ENCODE results near the gene OR5AU1. TPM values are rescaled to one million over a fixed set of nuclear protein-coding genes. Genes with fewer than 3 reads are reported as not detected.
A peak's percentile ranks its signal among the peaks of the same experiment; 100 is the strongest.

Gene OR5AU1
- total RNA-seq, 1 donor from 2014 or later, result not detected

DNA sequence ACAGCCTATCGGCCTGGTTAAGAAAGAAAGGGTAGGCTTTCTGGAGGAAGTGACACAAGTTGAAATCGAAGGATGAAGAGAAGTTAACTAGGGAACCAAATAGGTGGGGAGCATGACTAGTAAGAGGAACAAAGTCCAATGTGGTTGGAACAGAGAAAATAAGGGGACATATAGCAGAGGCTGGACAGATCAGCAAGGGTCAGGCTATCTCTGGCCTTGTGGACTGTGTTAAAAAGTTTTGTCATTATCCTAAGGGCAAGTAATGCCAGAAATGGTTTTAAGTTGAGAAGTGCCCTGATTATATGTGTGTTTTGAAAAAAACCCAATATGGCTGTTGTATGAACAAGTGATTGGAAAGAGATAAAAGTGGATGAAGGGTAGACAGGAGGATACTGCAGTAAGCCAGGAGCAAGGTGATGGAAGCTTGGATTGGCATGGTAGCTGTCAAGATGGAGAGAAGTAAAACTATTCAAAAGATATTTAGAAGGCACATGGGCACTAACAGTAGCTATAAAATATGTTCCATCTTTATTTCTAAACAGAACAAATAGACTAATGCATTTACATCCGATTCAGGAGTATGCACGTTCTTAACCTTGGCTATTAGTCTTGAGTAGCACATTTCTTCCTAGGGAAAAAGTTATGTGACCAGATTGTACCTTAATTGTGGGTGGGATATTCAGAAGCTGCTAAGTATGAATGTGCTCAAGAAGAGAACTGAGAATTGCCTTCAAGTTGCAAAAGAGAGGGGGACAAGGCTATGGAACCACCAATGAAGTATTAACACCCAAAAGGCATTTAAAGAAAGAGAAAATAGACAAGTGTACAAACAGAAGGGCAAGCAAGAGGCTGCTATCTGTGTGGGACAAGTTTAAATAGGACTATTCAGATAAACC is 46.8 kb upstream of the OR5AU1 start:
- Histone ChIP-seq H2AFZ (ENCODE audit: low read depth, low read length) (no peak overlapping the region), H3K4me1 (ENCODE audit: insufficient read depth, low read length) (no peaks in the 10 kb centered on the region), H3K9me3 (ENCODE audit: insufficient read depth, low read depth, low read length) (no peaks in the 10 kb centered on the region), H3K27me3 (ENCODE audit: insufficient read depth, low read length) (no peaks in the 10 kb centered on the region), H3K4me2 (ENCODE audit: low read length) (no peak overlapping the region), H4K20me1 (ENCODE audit: insufficient read depth, low read length) (peaks cover 82% of the 10 kb centered on the region), H3K27ac (ENCODE audit: low read depth, low read length) (no peak overlapping the region), H3K36me3 (ENCODE audit: insufficient read depth, low read length) (peaks cover 49% of the 10 kb centered on the region), H3K79me2 (ENCODE audit: insufficient read depth, low read length) (no peaks in the 10 kb centered on the region), H3K9ac (ENCODE audit: low read length) (no peak overlapping the region), H3K4me3 (ENCODE audit: insufficient read depth, low read depth, low read length) (no peak overlapping the region)
- Mint-ChIP-seq H3K4me1 (ENCODE audit: low read depth, unreplicated experiment) (peaks cover 22% of the 10 kb centered on the region), H3K27ac (ENCODE audit: unreplicated experiment) (peak overlapping the region; percentile 29), H3K36me3 (ENCODE audit: low read depth, unreplicated experiment) (peaks cover 33% of the 10 kb centered on the region), H3K27me3 (ENCODE audit: low read depth, unreplicated experiment) (no peaks in the 10 kb centered on the region), H3K9me3 (ENCODE audit: unreplicated experiment) (no peaks in the 10 kb centered on the region), H3K4me3 (ENCODE audit: unreplicated experiment) (peak overlapping the region; percentile 28)
- no peak for TF ChIP-seq EZH2 (IDR thresholded peaks at IDR 0.05; ENCODE audit: insufficient read depth, low read length)
- TF ChIP-seq, protein P1, sequence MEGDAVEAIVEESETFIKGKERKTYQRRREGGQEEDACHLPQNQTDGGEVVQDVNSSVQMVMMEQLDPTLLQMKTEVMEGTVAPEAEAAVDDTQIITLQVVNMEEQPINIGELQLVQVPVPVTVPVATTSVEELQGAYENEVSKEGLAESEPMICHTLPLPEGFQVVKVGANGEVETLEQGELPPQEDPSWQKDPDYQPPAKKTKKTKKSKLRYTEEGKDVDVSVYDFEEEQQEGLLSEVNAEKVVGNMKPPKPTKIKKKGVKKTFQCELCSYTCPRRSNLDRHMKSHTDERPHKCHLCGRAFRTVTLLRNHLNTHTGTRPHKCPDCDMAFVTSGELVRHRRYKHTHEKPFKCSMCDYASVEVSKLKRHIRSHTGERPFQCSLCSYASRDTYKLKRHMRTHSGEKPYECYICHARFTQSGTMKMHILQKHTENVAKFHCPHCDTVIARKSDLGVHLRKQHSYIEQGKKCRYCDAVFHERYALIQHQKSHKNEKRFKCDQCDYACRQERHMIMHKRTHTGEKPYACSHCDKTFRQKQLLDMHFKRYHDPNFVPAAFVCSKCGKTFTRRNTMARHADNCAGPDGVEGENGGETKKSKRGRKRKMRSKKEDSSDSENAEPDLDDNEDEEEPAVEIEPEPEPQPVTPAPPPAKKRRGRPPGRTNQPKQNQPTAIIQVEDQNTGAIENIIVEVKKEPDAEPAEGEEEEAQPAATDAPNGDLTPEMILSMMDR (IDR thresholded peaks at IDR 0.05; ENCODE audit: insufficient read depth, low read depth, low read length), result no peak
- DNase-seq (ENCODE audit: low read depth) (no peak), FAIRE-seq (peak; percentile 54)

DNA sequence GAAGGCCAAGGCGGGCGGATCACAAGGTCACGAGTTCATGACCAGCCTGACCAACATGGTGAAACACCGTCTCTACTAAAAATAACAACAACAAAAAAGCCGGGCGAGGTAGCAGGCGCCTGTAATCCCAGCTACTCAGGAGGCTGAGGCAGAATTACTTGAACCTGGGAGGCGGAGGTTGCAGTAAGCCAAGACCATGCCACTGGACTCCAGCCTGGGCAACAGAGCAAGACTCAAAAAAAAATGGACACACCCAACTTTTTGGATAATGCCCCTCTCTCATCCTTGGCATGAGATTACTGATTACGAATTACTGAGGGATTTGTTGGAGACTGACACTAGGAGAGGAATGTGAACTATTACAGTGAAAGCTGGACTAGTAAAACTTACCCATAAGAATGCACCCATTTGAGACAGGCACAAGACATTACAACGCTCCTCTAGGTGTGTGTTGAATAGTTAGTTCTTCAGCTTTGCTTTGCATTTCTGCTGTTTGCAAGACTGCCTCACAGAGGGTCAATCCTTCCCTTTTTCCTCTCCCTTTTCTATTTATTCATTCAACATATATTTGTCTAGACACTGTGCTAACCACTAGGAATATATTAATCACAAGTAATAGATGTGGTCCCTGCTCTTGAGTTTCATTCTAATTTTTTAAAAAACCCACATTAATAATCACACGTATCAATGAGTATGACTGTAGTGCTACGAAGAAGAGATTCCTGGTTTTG is 46.0 kb upstream of the OR5AU1 start:
- peaks cover 21% of the 10 kb centered on the region for H3K4me1 Mint-ChIP-seq (ENCODE audit: low read depth, unreplicated experiment)
- Histone ChIP-seq H3K4me2 (ENCODE audit: low read length) (no peak overlapping the region), H3K4me1 (ENCODE audit: insufficient read depth, low read length) (no peaks in the 10 kb centered on the region), H3K9me3 (ENCODE audit: insufficient read depth, low read depth, low read length) (no peaks in the 10 kb centered on the region), H3K9ac (ENCODE audit: low read length) (no peak overlapping the region), H3K27me3 (ENCODE audit: insufficient read depth, low read length) (no peaks in the 10 kb centered on the region), H4K20me1 (ENCODE audit: insufficient read depth, low read length) (peaks cover 73% of the 10 kb centered on the region), H3K4me3 (ENCODE audit: insufficient read depth, low read depth, low read length) (no peak overlapping the region), H3K36me3 (ENCODE audit: insufficient read depth, low read length) (peaks cover 40% of the 10 kb centered on the region), H3K27ac (ENCODE audit: low read depth, low read length) (no peak overlapping the region), H3K79me2 (ENCODE audit: insufficient read depth, low read length) (no peaks in the 10 kb centered on the region), H2AFZ (ENCODE audit: low read depth, low read length) (no peak overlapping the region)
- FAIRE-seq (no peak), DNase-seq (ENCODE audit: low read depth) (no peak)
- H3K9me3 Mint-ChIP-seq (ENCODE audit: unreplicated experiment), result no peaks in the 10 kb centered on the region
- H3K4me3 Mint-ChIP-seq (ENCODE audit: unreplicated experiment), result peak overlapping the region; percentile 31
- TF ChIP-seq, protein P1 (IDR thresholded peaks at IDR 0.05; ENCODE audit: insufficient read depth, low read depth, low read length), result no peak
- no peak for TF ChIP-seq EZH2 (IDR thresholded peaks at IDR 0.05; ENCODE audit: insufficient read depth, low read length)
- H3K27me3 Mint-ChIP-seq (ENCODE audit: low read depth, unreplicated experiment), result no peaks in the 10 kb centered on the region
- peak overlapping the region; percentile 29 for H3K27ac Mint-ChIP-seq (ENCODE audit: unreplicated experiment)
- peaks cover 32% of the 10 kb centered on the region for H3K36me3 Mint-ChIP-seq (ENCODE audit: low read depth, unreplicated experiment)

Measured in astrocyte (in vitro differentiated cells and primary cell).